Upper lobe of right lung (tissue), 1 donor: ENCODE results near the gene DHRS3. TPM values are rescaled to one million over a fixed set of nuclear protein-coding genes. Genes with fewer than 3 reads are reported as not detected.
"Not testable (repeated sequence)": the region's sequence is repeated elsewhere in the genome, so short reads cannot be mapped to it uniquely, and the experiment has no call there.

ENCODE experiments used
- ATAC-seq: fragments of 200-7000 bp; cut with Tn5 transposase; one replicate; pipeline ENCODE4 v1.9.1; 2020; ENCODE audit warnings: mild to moderate bottlenecking, moderate library complexity
- DNase-seq: peaks from one replicate; pipeline ENCODE4 v3.0.0-alpha.2; 2020
- H3K27ac ChIP-seq: fragments of 200-600 bp; one replicate; pipeline ENCODE4 v1.8.0; 2022
- H3K27me3 ChIP-seq: fragments of 200-600 bp; one replicate; pipeline ENCODE4 v1.8.0; 2022; ENCODE audit warnings: mild to moderate bottlenecking
- H3K36me3 ChIP-seq: fragments of 200-600 bp; one replicate; pipeline ENCODE4 v1.8.0; 2022
- H3K4me1 ChIP-seq: fragments of 200-600 bp; one replicate; pipeline ENCODE4 v1.8.0; 2022
- H3K4me3 ChIP-seq: fragments of 200-600 bp; one replicate; pipeline ENCODE4 v1.8.0; 2022; ENCODE audit warnings: mild to moderate bottlenecking
- H3K9me3 ChIP-seq: fragments of 200-600 bp; one replicate; pipeline ENCODE4 v1.8.0; 2022
- intact Hi-C: fragments of 100-400 bp; cut with DNase I; formaldehyde crosslinking; loops from one replicate; pipeline ENCODE4 v1.11.0; 2022
- total RNA-seq: library from RNA; stranded (reverse); fragmentation: NEBNext Ultra II Directional; extraction: Animal tissue kit (Norgen Biotek cat#: 25700); gene quantifications from one replicate; pipeline ENCODE4 v1.2.1, GENCODE V29; 2021
- TF ChIP-seq, protein P1 (sequence below): fragments of 200-600 bp; IDR thresholded peaks from one replicate; pipeline ENCODE4 v1.8.0; 2022; ENCODE audit warnings: antibody characterized with exemption
- donor health status: DM: no; HTN: yes; CAD: no; lungs with severe emphysema.

DHRS3 gene
- total RNA-seq, 1 donor from 2014 or later: 106 TPM

DNA sequence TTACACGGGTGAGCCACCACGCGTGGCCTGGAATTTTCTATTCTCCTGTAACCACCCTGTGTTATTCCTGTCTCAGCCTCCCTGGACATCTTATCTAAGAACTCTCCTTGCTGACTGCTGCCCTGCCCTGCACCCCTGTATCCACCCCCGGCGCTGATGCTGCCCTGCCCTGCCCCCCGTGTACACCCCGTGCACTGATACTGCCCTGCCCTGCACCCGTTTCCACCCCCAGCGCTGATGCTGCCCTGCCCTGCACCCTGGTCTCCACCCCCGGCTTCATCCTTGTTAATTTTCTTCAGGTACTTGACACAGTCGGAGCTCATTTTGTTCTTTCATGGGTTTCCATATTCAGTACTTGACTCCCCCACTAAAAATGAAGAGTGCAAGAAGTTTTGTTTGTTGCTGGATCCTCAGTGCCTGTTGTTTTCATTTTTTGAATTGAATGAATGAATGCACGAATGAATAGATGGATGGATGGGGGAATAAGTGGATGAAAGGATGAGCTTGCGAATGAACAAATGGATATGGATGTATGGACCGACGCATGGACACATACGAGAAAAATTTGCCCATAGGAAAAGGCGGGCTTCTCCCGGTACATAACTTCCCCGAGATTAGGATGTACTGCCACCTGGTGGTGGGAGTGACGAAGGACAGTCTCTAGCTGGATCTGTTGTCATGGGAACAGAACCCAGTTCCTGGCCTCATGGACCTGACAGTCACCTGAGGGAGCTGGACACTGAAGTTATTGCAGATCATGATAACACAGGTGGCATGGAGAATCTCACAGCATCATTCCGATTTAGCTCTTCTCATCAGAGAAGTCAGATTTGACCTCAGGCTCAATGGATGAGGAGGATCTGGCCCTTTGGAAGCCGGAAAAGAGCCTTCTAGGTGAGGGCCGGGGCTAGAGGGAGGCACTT, 40.8 kb upstream of the DHRS3 start:
- TF ChIP-seq, protein P1, sequence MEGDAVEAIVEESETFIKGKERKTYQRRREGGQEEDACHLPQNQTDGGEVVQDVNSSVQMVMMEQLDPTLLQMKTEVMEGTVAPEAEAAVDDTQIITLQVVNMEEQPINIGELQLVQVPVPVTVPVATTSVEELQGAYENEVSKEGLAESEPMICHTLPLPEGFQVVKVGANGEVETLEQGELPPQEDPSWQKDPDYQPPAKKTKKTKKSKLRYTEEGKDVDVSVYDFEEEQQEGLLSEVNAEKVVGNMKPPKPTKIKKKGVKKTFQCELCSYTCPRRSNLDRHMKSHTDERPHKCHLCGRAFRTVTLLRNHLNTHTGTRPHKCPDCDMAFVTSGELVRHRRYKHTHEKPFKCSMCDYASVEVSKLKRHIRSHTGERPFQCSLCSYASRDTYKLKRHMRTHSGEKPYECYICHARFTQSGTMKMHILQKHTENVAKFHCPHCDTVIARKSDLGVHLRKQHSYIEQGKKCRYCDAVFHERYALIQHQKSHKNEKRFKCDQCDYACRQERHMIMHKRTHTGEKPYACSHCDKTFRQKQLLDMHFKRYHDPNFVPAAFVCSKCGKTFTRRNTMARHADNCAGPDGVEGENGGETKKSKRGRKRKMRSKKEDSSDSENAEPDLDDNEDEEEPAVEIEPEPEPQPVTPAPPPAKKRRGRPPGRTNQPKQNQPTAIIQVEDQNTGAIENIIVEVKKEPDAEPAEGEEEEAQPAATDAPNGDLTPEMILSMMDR: peak; percentile 99

DNA sequence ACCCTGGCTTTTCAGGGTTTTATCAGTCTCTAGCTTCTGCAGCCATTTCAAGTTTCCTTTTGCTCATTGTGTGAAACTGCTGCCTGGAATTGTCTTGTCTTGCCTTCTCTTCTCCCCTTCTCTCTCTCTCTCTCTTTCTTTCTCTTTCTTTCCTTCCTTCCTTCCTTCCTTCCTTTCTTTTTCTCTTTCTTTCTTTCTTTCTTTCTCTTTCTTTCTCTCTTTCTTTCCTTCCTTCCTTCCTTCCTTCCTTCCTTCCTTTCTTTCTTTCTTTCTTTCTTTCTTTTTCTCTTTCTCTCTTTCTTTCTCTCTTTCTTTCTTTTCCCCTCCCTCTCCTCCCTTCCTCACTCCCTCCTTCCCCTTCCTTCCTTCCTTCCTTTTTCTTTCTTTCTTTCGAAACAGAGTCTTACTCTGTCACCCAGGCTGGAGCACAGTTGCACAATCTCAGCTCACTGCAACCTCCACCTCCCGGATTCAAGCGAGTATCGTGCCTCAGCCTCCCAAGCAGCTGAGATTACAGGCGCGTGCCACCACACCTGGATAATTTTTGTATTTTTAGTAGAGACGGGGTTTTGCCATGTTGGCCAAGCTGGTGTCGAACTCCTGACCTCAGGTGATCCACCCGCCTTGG, 40.0 kb upstream of the DHRS3 start:
- H3K27ac ChIP-seq, DNase-seq, H3K27me3 ChIP-seq, H3K4me3 ChIP-seq, H3K36me3 ChIP-seq, H3K4me1 ChIP-seq, intact Hi-C loops, H3K9me3 ChIP-seq, ATAC-seq: not testable (repeated sequence)

More for the DNA sequence above, 40.8 kb upstream of the DHRS3 start:
- ATAC-seq (peak; percentile 96), DNase-seq (peak; percentile 67)
- no peak overlapping the region for H3K27ac ChIP-seq
- H3K36me3 ChIP-seq: no peaks in the 10 kb centered on the region
- no peaks in the 10 kb centered on the region for H3K27me3 ChIP-seq
- intact Hi-C loops: no loop called here
- H3K4me3 ChIP-seq: no peak overlapping the region
- no peaks in the 10 kb centered on the region for H3K9me3 ChIP-seq
- H3K4me1 ChIP-seq: no peaks in the 10 kb centered on the region

DNA sequence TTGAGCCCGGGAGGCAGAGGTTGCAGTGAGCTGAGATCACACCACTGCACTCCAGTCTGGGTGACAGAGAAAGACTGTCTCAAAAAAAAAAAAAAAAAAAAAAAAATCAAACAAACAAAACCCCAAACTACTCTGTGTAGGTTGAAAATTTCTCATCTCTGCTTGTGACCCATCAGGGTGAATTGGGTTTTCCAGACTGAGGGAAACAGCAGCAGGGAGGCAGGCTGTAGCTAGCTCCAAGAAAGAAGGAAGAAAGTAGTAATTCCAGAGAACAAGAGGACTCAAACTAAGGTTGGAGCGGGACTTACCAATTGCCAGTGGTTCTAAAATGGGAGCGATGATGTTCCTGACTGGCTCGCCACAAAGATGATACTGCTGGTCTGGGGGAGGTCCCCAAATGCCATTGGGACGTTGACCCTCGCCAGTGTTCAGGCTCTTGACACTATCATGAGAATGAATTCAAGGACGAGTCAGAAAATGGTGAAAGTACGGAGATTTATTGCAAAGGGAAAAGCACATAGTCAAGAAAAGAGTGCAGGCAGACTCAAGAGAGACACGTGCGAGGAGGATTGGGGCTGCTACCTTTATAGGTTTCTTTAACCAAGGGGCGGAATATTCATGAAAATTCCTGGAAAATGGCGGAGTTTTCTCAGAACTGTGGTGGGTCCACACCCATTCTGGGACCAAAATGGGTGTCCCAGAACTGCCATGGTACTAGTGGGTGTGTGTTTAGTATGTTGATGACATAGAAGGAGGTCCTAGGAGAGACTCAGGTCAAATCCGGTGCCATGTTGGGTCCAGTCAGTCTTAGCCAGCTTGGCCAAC, 39.3 kb upstream of the DHRS3 start:
- no peak for DNase-seq
- Histone ChIP-seq H3K36me3 (no peaks in the 10 kb centered on the region), H3K4me3 (no peak overlapping the region), H3K27me3 (no peaks in the 10 kb centered on the region), H3K4me1 (no peaks in the 10 kb centered on the region), H3K27ac (no peak overlapping the region), H3K9me3 (no peaks in the 10 kb centered on the region)
- no peak for ATAC-seq
- intact Hi-C loops: no loop called here
- TF ChIP-seq, protein P1: no peak

DNA sequence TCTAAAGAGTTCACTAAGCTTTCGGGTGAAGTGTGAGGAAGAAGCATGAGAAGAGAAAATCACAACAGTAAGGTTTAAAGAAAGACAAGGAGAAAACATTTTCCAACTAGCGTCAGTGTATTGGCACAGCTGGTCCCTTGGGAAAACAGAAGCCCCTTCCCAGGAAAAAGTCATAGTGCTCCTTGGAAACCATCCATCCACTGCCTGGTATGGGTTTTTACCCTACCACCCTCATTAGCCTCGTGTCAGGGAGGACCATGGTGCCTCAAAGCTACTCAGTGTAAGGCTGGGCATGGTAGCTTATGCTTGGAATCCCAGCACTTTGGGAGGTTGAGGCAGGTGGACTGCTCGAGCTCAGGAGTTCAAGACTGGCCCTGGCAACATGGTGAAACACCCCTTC, 38.6 kb upstream of the DHRS3 start:
- Histone ChIP-seq H3K9me3 (no peaks in the 10 kb centered on the region), H3K4me1 (no peaks in the 10 kb centered on the region), H3K4me3 (no peak overlapping the region), H3K27ac (no peak overlapping the region), H3K27me3 (no peaks in the 10 kb centered on the region), H3K36me3 (no peaks in the 10 kb centered on the region)
- TF ChIP-seq, protein P1: no peak
- DNase-seq (no peak), ATAC-seq (no peak)
- intact Hi-C loops: no loop called here

DNA sequence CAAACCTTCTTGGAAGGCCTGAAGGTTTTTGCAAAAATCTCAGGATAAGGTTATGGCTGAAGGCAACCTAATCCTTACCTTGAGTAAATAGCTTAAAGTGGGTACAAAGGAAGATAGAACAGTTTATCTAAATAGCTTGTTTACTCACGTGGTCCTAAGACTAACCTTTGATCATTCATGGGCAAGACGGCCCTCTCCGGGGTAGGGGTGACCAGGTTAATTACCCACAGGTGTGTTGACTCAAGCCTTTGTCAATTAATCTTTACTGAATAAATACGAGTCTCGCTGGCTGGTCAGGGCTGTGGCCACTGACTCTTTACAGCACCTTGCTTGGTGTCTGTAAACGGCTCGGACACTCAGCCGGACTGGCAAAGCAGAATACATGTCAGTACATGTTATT, 36.6 kb upstream of the DHRS3 start:
- no peak overlapping the region for H3K4me3 ChIP-seq
- no peak for ATAC-seq
- no peaks in the 10 kb centered on the region for H3K36me3 ChIP-seq
- H3K9me3 ChIP-seq: no peaks in the 10 kb centered on the region
- TF ChIP-seq, protein P1: no peak
- DNase-seq: no peak
- H3K27ac ChIP-seq: no peak overlapping the region
- H3K27me3 ChIP-seq: no peaks in the 10 kb centered on the region
- H3K4me1 ChIP-seq: no peaks in the 10 kb centered on the region
- intact Hi-C loops: no loop called here
